NCI-H1092 (cell line): ENCODE data around the gene MSLN.
"Not testable (repeated sequence)": the region's sequence is repeated elsewhere in the genome, so short reads cannot be mapped to it uniquely, and the experiment has no call there.

Experiments used
- DNase-seq: peaks from one replicate; lab custom pipeline; 2025; lab: John Stamatoyannopoulos, UW

Gene MSLN

DNA sequence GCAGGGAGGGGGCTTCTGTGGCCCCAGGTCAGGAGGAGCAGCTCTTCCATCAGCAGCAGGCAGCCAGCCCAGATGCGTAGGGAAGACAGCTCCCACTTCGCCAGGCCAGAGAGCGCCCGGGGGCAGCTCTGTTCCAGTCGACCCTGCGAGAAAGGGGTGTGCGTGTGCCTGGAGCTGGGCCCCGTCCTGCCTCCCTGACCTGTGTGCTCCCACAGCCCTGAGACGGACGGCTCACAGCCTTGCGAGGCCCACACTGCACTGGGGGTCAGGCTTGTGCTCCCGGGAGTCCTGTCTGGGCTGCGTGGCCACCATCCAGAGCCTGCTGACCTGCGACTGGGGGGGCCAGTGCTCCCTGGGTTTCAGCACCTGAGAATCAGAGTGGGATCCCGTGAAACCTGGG lies 469 bp upstream of the MSLN start:
- no peak for DNase-seq

- DNase-seq: no peak
Measured at GRCh38 chr16:761625-762513, 1.3 kb downstream of the MSLN start.

GRCh38 chr16:762595-763268 lies 2.2 kb downstream of the MSLN start:
- no peak for DNase-seq

- DNase-seq: no peak
Measured at GRCh38 chr16:763369-764183, 3.0 kb downstream of the MSLN start.

- DNase-seq: no peak
Measured at GRCh38 chr16:764184-764750, 3.7 kb downstream of the MSLN start.

GRCh38 chr16:764848-765487 lies 4.4 kb downstream of the MSLN start:
- DNase-seq: no peak

DNA sequence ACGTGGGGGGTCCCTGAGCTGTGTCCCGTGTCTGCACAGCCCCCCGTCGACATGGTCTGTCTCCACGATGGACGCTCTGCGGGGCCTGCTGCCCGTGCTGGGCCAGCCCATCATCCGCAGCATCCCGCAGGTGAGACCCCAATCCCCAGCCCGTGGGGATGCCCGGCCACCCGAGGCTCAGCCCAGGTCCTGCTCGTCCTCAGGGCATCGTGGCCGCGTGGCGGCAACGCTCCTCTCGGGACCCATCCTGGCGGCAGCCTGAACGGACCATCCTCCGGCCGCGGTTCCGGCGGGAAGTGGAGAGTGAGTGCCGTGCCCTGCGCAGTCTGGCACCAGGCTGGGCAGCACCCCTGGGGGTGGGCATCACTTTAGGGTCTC lies 4.9 kb downstream of the MSLN start:
- no peak for DNase-seq

DNA sequence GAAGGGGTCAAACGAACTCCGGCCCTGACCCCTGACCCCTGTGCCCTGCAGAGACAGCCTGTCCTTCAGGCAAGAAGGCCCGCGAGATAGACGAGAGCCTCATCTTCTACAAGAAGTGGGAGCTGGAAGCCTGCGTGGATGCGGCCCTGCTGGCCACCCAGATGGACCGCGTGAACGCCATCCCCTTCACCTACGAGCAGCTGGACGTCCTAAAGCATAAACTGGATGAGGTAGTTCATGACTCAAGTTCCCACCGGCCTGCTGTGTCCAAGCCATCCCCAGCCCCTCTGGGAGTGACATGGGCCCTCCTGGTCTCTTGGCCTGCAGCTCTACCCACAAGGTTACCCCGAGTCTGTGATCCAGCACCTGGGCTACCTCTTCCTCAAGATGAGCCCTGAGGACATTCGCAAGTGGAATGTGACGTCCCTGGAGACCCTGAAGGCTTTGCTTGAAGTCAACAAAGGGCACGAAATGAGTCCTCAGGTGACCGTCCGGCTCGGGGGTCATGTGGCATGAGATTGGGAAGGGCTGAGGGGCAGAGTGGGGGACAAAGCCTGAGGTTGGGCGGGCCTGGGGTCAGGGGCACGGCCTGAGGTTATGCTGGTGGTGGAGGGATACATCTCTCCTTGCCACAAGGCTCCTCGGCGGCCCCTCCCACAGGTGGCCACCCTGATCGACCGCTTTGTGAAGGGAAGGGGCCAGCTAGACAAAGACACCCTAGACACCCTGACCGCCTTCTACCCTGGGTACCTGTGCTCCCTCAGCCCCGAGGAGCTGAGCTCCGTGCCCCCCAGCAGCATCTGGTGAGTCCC lies 5.7 kb downstream of the MSLN start:
- DNase-seq: no peak

GRCh38 chr16:766820-767640 lies 6.5 kb downstream of the MSLN start:
- no peak for DNase-seq

GRCh38 chr16:767743-768235 lies 7.3 kb downstream of the MSLN start:
- no peak for DNase-seq

DNA sequence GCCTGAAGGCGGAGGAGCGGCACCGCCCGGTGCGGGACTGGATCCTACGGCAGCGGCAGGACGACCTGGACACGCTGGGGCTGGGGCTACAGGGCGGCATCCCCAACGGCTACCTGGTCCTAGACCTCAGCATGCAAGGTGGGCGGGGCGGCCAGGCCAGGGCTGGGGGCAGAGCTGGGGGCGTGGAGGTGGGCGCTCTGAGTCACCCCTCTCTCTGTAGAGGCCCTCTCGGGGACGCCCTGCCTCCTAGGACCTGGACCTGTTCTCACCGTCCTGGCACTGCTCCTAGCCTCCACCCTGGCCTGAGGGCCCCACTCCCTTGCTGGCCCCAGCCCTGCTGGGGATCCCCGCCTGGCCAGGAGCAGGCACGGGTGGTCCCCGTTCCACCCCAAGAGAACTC lies 7.9 kb downstream of the MSLN start:
- no peak for DNase-seq

DNA sequence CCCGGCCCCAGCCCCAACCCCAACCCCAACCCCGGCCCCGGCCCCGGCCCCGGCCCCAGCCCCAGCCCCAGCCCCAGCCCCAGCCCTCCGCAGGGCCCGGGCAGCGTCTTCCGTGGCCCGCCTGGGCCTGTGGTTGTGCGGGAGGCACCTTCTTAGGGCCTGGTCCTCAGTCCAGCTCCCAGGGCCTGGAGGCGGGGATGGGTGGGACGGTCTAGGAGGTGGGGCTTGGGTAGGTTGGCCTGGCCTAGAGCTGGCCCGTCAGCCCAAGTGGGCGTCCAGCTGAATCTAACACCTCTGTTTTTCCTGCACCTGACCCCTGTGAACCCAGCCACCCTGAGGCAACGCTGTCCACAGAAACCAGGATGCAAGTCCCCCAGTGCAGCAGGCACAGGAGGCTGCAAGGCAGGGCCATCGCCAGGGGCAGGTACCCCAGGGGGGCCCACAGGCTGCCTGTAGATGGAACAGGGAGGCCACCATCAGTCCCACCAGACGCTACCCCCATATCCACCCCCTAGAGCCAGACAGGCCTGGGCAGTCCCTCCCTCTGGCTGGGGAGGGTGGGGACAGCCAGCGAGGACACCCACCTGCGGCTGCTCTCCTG lies 8.8 kb downstream of the MSLN start:
- no peak for DNase-seq

- no peak for DNase-seq
Measured at GRCh38 chr16:769934-770333, 9.4 kb downstream of the MSLN start.

DNA sequence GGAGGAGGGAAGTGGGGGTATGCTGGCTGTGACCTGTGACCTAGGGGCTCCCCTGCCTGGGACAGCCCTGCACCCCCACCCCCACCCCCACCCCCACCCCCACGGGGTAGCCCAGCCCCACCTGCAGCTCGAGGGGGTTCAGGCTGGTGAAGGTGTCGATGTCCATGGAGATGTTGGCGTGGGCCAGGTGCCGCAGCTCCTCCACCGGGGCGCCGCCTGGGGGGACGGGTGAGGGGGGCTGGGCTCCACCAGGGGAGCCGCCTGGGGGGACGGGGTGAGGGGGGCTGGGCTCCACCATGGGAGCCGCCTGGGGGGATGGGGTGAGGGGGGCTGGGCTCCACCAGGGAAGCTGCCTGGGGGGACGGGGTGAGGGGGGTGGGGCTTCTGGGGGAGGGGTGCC lies 9.9 kb downstream of the MSLN start:
- no peak for DNase-seq

DNA sequence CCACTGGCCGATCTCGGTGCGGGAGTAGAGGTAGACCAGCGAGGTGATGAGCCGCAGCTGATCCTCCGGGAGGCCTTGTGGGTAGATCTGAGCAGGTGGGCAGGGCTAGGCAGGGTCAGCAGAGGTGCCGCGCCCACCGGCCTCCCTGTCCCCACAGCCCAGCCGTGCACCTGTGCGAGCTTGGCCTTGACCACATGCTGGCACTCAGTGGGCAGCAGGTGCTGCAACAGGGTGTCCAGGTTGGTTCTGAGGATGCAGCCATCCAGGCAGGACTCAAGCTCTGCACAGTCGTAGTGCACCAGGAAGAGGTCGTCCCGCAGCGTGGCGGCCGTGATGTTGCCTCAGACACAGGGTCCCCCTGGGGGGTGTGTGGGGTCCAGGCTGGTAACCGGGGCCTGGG lies 12.4 kb downstream of the MSLN start:
- DNase-seq: no peak

- no peak for DNase-seq
Measured at GRCh38 chr16:774086-775001, 13.8 kb downstream of the MSLN start.

DNA sequence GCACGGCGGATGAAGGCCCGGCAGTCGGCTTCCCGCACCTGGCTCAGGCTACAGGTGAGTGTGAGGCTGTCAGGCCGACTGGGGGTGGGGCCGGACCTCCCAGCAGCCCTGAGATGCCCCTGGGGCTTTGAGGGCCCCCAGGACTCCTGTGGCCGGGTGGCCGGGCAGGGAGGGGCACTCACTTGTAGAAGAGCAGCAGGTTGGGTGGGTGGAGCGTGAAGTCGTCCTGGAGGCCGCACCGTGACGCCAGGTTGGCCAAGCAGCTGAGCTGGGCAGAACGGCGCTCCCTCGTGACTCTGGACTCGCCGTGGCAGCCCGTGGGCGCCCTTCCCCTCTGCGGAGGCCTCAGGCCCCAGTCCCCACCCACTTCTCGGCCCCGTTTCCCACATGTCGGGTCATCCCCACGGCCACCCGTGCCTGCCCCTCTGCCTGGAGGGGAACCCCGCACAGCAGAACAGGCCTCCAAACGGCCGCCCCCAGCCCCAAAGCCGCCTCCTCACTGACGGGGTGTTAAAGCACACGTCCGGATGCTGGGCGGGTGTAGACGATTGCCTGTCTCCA lies 14.8 kb downstream of the MSLN start:
- no peak for DNase-seq

DNA sequence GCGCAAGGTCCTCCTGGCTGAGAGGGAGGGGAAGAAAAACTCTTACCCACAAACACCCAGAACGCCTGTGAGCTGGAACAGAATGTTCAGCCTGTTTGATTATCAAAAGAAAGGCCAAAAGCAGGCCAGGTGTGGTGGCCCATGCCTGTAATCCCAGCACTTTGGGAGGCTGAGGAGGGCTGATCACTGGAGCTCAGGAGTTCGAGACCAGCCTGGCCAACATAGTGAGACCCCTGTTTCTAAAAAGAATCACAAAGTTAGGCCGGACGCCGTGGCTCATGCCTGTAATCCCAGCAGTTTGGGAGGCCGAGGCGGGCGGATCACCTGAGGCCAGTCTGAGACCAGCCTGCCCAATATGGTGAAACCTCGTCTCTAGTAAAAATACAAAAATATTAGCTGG lies 15.8 kb downstream of the MSLN start:
- not testable (repeated sequence) for DNase-seq
